Upper lobe of left lung (tissue), 4 donors: Measurements from ENCODE around the gene KCNJ10.

Experiments
- POLR2A ChIP-seq, 4 donors: fragments of 450-650 bp; IDR thresholded peaks; one replicate each; pipeline ENCODE4 v1.5.1; 2016 to 2017; ENCODE audit warnings: antibody characterized with exemption in 4 of 4, mild to moderate bottlenecking in 2 of 4
- POLR2AphosphoS5 ChIP-seq, 2 donors: sonication (generic); formaldehyde crosslinking; IDR thresholded peaks; one replicate each; pipeline ENCODE4 v1.5.1; 2017; ENCODE audit warnings: antibody characterized with exemption in 2 of 2
- TF ChIP-seq, protein P1 (sequence below), 6 experiments: fragments of 450-650 bp in 4 of 6; fragments of 200-600 bp in 2 of 6; sonication (generic) in 2 of 6; IDR thresholded peaks; one replicate each; pipeline ENCODE4 v1.5.1; 2016 to 2019; ENCODE audit warnings: antibody characterized with exemption in 6 of 6

DNA sequence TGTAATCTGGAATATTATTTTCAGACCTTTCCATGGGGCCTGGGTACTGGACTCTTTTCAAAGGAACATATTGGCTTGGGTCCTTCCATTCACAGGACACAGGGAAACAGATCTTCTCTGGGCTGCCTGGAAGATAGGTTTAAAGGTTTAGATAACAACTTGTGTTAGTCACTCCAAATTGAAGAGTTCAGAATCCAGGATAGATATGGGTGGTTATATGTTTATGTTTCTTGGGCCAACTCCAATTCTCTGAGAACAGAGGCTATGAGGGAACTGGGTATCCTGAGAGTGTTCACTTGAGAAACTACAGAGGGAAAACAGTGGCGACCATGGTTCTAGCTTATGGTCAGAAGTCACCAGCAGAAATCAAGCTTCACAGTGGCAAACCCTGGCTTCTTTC lies 29.5 kb downstream of the KCNJ10 start:
- TF ChIP-seq POLR2A (IDR thresholded peaks at IDR 0.05) (no peak), POLR2AphosphoS5 (IDR thresholded peaks at IDR 0.05) (no peak)
- TF ChIP-seq, protein P1, sequence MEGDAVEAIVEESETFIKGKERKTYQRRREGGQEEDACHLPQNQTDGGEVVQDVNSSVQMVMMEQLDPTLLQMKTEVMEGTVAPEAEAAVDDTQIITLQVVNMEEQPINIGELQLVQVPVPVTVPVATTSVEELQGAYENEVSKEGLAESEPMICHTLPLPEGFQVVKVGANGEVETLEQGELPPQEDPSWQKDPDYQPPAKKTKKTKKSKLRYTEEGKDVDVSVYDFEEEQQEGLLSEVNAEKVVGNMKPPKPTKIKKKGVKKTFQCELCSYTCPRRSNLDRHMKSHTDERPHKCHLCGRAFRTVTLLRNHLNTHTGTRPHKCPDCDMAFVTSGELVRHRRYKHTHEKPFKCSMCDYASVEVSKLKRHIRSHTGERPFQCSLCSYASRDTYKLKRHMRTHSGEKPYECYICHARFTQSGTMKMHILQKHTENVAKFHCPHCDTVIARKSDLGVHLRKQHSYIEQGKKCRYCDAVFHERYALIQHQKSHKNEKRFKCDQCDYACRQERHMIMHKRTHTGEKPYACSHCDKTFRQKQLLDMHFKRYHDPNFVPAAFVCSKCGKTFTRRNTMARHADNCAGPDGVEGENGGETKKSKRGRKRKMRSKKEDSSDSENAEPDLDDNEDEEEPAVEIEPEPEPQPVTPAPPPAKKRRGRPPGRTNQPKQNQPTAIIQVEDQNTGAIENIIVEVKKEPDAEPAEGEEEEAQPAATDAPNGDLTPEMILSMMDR (IDR thresholded peaks at IDR 0.05): no peak
